Hematopoietic multipotent progenitor cell treated with erythropoietin and hydrocortisone succinate and interleukin-3 and kit ligand, for 17 days (in vitro differentiated cells): Measurements from ENCODE around the gene PRSS38.

Experiments
- DNase-seq: peaks from one replicate; pipeline ENCODE4 v3.0.0-alpha.2; 2015; ENCODE audit warnings: low spot score

PRSS38 gene

DNA sequence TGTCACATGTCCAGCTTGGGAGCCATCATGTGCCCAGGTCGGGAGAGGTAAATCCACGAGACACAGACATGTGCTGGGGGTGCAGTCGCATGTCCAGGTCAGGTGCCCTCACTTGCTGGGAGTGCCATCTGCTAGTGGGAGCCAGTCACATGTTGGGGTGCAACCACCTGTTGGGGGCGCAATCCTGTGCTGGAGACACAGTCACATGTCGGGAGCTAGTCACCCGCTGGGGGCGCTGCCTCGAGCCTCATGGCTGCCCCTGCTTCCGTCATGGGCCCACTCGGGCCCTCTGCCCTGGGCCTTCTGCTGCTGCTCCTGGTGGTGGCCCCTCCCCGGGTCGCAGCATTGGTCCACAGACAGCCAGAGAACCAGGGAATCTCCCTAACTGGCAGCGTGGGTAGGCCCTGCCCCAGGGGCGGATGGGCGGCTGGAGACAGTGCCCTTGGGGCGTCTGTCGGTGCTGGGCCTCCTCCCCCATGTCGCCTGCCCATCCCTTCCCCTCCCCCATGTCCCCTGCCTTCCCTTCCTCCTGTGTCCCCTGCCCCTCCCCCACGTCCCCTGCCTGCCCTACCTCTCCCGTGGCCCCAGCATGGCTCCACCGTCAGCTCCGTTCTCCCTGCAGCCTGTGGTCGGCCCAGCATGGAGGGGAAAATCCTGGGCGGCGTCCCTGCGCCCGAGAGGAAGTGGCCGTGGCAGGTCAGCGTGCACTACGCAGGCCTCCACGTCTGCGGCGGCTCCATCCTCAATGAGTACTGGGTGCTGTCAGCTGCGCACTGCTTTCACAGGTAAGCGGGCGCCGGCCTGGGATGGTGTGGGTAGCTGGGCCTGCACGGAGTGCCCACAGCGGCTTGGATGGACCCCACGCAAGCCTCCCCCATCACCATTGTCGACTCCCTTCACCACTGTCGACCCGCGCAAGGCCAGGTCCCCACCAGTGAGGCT lies at the start of gene PRSS38:
PRSS38 (plus strand) TSS at position 208 of the 942 bp plus-strand sequence; CDS start at position 250, 42 bp downstream.
- DNase-seq = no peak

- DNase-seq = no peak
These were observed 49.4 kb upstream of the PRSS38 start for GRCh38 chr1:227766015-227766634.

DNA sequence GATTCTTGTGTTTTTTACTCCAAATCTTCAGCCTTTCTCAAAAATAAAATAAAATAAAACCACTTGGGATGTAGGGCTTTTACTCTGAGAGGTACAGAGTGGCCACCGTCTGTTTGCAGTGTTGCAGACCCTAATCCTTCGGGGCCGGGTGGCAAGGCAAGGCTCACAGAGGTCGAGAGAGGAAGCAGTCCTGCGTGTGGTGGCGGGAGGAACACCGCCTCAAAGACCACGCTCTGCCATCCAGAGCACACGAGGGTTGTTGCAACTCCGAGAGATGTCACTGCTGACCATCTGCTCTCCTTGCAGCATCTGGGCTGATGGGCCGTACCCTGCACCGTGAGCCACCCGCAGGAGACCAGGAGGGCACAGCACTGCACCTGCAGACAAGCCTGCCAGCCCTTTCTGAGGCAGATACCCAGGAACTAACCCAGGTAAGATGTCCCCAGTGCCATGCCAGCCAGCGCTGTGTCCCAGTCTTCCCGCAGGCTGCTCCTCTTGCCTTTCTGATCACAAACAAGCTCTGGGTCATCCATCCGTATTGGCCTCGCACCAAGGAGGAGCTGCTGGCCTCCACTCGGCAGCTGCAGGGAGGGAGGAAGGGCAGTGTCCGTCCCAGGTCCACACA lies 48.7 kb upstream of the PRSS38 start:
- no peak for DNase-seq

GRCh38 chr1:227767401-227768124 lies 47.9 kb upstream of the PRSS38 start:
- DNase-seq = no peak

GRCh38 chr1:227768125-227768439 lies 47.4 kb upstream of the PRSS38 start:
- no peak for DNase-seq

GRCh38 chr1:227768640-227769039 lies 46.8 kb upstream of the PRSS38 start:
- DNase-seq = no peak

DNA sequence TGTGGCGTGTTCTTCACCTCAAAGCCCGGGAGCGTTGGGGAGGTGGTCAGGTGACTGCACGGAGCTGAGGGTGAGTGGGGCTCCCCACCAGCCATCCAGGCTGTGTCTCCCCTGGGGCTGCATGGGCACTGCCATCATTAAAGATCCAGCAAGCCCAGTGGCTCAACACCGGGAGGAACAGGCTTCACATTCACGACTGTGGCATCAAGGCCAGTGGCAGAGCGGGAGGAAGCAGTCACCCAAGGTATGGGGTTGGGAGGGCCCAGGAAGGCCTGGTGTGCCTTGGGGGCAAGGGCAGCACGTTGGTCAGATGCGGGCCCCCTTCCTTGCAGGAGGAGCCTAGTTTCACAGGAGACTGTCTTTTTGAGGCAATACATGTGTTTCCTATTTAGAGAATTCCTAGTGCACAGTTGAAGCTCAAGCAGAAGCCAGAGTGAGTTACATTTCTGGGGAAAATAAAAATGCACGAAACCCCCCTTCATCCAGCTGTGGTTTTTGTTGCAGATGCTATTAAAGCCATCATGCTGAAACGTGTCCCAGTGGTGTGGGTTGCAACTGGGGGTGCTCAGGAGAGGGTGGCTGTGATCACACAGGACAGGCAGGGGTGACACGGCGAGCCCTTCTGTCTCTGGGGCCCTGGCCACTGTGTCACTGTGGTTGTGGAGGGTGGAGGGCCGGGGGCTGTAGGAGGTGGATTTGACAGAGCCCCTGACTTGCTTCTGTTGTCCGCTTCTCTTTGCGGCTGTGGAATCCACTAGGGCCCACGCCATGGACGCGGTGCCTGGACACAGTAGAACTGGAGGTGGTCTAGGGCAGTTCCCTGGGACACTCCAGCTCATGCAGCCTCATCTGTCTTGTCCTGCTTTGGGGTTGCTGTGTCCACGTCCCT lies 46.2 kb upstream of the PRSS38 start:
- DNase-seq = no peak

DNA sequence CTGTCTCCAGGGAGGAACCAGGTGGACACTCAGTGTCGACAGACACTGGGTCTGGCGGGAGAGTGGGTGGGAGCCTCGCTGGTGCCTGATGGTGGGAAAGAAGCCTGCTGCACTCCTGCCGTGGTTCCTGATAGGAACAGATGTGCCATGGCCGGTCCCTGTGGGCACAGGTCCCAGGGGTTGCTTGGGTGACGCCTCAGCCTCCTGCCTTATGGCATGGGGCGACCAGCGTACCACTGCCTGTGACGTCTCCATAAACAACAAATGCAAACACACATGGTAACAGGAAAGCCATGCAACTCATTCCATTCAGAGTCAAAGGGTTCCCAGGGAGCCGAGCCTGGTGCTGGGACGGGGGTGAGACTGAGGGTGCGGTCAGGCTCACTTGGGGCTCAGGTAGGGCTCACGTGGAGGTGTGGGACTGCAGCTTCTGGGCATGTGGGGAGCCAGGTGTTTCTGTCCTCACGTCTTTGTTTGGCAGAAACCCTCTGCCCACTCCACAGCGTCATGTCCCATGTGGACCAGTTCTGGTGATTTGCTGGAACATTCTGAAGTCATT lies 45.5 kb upstream of the PRSS38 start:
- no peak for DNase-seq

- no peak for DNase-seq
These were observed 44.7 kb upstream of the PRSS38 start for GRCh38 chr1:227770812-227771211.

- DNase-seq = no peak
These were observed 44.1 kb upstream of the PRSS38 start for GRCh38 chr1:227771326-227771725.

- DNase-seq = no peak
These were observed 43.7 kb upstream of the PRSS38 start for GRCh38 chr1:227771771-227772170.

DNA sequence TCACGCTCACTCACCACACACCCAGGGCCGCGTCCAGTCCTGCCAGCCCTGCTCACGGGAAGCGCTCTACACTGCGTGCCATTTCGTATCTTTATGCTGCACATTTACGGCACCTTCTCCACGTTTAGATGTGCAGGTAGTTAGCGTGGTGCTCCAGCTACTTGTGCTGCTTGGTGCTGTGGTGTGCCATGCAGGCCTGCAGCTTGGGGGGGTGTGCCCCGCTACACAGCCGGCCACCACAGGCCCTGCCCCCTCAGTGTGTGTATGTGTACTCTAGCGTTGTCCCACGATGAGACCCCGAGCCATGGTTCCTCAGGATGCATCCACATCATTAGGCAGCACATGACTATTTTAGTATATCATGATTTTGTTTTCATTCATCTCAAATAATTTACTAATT lies 41.9 kb upstream of the PRSS38 start:
- no peak for DNase-seq

DNA sequence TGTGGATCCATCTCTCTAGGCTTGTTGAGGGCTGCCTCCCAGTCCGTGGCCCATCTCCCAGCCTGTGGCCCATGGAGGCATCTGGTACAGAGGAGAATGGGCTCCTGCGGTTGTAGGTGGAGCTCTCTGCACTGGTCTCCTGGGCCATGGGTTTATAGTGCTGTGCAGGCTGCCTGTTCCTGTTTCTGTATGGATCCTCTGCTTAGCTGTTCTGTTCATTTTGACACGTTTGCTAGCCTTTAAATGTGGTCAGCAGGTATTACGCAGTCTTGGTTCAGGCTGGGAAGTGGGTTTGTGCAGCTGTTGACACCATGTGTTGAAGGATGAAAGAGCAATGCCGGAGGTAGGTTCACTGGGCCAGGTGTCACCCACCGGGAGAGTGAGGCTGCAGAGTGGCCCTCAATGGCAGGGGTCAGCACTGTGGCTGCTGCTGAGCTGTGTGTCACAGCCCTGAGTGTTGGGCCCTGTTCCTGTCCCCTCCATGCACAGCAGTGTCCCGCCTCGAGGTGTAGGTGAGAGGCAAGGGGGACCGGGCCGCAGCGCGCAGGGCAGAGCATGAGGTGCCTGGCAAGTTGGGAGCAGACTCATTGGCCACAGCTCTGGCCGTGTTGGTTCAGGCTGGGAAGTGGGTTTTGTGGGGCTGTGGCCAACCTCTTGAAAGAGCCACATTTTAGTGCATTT lies 41.3 kb upstream of the PRSS38 start:
- no peak for DNase-seq

- DNase-seq = no peak
These were observed 40.4 kb upstream of the PRSS38 start for GRCh38 chr1:227774821-227775661.

DNA sequence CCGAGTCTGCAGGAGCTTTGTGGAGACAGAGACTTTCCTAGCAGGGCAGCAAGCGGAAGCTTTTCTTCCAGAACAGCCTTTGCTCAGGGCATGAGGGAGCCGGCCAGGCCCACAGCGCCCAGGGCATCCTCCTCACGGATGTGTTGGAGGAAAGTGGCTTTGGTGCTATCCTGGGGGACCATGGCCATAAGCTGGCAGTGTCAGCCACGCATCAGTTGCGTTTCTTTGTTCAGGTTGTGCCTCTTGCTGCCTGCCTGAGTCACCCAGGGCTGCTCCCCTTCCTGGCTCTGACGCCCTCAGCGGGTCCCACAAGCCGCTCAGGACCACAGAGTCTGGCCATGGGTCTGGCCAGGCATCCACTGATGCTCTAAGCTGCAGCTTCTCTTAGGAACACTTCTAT lies 39.6 kb upstream of the PRSS38 start:
- DNase-seq = no peak

GRCh38 chr1:227776331-227776771 lies 39.1 kb upstream of the PRSS38 start:
- DNase-seq = no peak

GRCh38 chr1:227777156-227777555 lies 38.3 kb upstream of the PRSS38 start:
- no peak for DNase-seq

- no peak for DNase-seq
These were observed 37.8 kb upstream of the PRSS38 start for GRCh38 chr1:227777646-227778045.

DNA sequence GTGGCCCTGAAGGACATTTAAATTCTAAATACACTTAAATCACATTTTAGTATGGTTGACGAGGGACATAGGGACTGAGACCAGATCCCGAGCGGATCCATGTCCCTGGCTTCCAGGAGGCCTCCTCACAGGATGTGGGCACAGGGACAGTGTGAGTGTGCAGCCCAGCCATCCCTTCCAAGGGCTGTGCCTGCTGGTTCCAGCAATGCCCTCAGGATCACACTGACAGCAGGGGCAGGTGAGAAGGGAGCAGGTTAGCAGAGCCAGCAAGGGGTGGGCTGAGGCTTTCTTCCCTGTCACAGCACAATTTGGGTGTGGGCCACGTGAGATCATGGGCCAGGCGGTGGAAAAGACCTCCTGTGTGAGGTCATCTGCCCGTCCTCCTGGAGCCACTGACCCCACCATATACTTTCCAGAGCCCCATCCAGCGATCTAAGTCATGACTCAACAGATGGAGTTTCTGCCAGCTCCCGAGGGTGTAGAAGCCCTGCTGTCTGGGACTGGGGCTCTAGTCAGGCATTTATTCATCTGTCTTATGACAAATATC lies 37.0 kb upstream of the PRSS38 start:
- no peak for DNase-seq
